HG02610 (cell line): ENCODE measurements around the gene SLC7A7.
"Not testable (repeated sequence)": the region's sequence is repeated elsewhere in the genome, so short reads cannot be mapped to it uniquely, and the experiment has no call there.

Experiments
- ATAC-seq: cut with Tn5 transposase; IDR thresholded peaks from one replicate; pipeline ENCODE4 v1.9.1; 2021; ENCODE audit warnings: mild to moderate bottlenecking, moderate library complexity; ENCODE audit not compliant: unreplicated experiment

Gene SLC7A7

DNA sequence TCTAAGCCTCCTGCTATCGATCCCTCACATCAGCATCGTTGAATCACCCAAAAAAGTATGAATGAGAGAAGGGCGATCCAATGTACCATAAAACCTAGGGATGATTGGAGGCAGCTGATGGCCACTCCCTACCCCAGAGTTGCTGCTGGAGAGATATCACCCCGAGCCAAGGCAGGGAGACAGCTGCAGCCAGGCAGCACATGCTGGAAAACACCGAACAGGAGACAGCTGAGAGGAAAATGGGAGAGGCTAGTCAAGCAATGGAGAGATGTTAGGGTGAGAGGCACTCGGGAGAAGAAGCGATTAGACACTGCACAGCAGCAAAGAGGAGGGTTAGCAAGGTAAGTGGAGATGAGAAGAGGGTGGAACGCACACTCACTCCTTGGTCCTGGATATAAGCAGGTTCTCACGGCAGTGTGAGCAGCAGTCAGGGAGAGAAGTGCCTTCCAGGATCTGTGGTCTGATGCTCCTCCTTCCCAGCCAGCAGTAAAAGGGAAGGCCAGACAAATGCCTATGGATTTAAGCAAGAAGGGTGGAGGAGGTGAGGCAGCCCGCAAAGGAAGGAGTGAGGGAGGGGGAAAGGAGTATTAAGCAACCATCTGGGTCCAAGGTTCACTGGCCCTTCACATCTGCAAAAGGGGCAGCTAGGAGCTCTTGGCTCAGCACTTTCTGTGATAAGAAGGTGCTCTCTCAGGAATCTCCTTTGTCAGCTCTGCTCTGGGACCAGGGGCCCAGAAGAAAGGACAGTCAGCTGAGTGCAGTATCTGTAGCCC lies at the start of gene SLC7A7:
Gene SLC7A7, minus strand, starts transcription at position 495 of the 773 bp plus-strand sequence. CDS start 2,037 bp downstream, outside the sequence.
- ATAC-seq = no peak

DNA sequence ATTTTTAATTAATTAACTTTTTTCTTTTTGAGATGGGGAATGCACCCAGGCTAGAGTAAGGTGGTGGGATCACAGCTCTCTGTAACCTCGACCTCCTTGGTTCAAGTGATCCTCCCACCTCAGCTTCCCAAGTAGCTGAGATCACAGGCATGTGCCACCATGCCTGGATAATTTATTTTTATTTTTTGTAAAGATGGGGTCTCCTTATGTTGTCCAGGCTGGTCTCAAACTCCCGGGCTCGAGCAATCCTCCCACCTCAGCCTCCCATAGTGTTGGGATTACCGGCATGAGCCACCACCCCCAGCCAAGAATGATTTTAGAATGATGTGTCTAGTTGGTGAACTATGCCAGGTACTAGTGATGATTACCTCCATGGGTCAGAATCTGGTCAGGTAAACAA lies 49.7 kb upstream of the SLC7A7 start:
- no peak for ATAC-seq

DNA sequence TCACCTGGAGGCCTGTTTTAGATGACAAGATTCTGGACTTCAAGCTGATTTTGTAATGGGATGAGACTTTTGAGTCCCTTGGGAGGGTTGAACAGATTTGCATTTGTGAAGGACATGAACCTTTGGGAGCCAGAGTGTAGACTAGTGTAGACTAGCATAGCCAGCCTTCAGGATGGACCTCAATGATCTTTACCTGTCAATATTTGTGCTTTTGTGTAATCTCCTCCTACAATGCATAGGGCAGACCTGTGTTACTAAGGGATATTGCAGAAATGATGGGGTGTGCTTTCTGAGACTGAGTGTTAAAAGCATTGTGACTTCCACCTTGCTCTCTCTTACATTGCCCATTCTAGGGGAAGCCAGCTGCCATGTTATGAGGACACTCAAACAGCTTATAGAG lies 46.4 kb upstream of the SLC7A7 start:
- ATAC-seq = no peak

DNA sequence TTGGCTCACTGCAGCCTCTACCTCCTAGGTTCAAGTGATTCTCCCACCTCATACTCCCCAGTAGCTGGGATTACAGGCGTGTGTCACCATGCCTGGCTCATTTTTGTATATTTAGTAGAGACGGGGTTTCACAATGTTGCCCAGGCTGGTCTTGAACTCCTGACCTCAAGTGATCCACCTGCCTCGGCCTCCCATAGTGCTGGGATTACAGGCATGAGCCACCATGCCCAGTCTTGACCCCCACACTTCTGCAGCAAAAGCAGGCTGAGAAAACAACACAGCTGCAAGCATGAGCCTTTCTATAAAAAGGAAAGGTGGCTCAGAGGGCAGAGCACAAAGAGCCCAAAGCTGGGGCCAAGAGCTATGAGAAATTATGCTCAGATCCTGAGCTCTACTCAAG lies 45.1 kb upstream of the SLC7A7 start:
- ATAC-seq = not testable (repeated sequence)

DNA sequence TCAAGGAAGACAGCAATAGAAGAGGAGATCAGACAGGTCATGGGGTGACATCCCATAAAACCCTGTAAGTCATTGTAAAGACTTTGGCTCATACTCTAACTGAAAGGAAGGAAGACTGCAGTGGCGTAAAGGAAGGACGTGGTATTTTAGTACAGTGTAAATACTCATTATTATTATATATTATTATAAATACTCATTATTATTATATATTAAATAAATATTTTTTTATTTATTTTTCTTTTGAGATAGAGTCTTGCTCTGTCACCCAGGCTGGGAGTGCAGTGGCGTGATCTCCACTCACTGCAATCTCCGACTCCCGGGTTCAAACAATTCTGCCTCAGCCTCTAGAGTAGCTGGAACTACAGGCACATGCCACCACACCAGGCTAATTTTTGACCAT lies 41.2 kb upstream of the SLC7A7 start:
- ATAC-seq = no peak

DNA sequence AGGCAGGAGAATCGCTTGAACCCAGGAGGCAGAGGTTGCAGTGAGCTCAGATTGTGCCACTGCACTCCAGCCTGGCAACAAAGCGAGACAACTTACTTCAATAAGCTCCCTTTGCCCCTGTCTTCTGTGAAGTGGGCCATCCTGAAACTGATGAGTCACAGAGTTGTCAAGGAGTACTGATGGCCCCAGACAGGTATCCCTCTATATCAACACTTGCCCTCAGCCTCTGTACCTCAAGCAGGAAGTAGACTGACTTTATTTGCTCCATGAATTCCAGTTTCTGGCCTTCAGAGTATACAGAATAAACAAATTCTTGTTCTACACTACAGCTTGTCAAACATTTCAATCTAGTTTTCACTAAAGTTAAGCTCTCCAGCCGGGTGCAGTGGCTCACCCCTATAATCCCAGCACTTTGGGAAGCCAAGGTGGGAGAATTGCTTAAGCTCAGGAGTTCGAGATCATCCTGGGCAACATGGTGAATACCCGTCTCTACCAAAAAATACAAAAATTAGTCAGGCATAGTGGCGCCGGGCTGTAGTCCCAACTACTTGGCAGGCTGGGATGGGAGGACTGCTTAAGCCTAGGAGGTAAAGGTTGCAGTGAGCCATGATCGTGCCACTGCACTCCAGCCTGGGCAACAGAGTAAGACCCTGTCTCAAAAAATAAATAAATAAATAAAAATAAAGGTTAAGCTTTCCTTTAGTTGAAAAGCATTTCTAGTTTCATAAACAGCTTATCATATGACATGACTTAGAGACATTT lies 39.9 kb upstream of the SLC7A7 start:
- ATAC-seq = no peak

DNA sequence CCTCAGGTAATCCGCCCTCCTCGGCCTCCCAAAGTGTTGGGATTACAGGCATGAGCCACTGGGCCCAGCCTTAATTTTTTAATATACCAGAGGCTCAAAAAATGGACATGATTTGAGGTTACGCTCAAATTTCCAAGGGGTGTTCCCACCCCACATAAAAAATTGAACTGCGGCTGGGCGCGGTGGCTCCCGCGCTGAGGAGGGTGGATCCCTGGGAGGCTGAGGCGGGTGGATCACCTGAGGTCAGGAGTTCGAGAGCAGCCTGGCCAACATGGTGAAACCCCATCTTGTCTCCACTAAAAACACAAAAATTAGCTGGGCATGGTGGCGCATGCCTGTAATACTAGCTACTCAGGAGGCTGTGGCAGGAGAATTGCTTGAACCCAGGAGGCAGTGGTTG lies 39.1 kb upstream of the SLC7A7 start:
- not testable (repeated sequence) for ATAC-seq

DNA sequence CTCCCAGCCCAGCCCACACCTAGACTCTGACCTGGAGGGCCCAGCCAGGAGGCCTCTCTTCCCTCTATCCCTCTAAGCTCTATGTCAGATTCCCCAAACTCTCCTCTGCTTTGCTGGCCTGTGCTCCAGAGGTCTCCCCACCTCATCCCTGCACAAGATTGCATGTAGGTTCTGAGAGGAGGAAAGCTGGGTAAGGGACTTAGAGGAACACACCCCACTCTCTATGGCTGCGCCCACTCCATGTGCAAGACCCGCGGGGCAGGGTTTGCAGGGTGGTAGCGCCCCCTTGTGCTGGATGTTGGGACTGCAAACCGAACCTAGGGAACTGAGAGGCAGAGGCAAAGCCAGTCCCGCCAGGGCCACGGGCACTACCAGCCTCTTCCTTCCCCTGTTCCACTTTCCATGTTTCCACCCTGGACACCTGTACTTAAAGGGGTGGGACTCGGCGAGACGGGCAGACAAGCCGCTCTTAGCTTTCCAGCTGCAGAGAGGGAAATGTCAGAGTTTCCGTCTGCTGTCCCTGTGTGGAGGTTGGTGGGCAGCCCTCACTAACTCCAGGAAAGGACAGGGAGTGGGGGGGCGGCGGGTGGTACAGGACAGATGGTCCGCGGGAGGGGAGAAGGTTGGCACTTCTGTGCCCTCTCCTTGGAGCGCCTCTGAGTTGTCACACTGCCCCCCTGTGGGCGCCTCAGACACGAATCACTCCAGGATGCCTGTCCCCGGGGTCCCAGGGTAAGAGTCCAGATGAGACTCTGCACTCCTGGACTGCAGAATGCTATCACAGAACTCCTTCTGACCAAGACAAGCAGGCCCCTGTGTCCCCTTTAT lies 37.9 kb upstream of the SLC7A7 start:
- peak; percentile 54 for ATAC-seq

DNA sequence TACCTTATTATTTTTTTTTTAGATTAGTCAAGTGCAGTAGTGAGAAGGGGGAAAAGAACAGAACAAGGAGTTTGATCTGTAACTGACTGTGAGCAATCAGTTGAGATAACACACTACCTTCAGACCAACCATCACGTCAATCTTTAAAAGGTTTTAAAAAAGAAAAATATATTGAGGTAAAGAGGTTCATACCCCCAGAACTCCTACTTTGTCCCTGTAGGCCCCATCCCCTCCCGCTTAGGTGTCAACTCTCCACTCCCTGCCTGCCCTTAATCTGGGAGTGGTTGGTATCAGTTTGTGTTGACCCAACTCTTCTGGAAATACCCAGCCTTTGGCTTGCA lies 37.3 kb upstream of the SLC7A7 start:
- no peak for ATAC-seq

DNA sequence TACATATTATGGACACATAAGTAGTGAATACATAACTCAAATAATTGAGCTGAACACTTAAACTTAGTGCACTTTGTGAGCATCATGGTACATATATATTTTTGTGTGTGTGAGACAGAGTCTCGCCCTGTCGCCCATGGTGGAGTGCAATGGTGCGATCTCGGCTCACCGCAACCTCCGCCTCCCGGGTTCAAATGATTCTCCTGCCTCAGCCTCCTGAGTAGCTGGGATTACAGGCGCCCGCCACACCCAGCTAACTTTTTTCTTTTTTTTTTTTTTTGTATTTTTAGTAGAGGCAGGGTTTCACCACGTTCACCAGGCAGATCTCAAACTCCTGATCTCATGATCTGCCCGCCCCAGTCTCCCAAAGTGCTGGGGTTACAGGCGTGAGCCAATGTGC lies 36.9 kb upstream of the SLC7A7 start:
- not testable (repeated sequence) for ATAC-seq

DNA sequence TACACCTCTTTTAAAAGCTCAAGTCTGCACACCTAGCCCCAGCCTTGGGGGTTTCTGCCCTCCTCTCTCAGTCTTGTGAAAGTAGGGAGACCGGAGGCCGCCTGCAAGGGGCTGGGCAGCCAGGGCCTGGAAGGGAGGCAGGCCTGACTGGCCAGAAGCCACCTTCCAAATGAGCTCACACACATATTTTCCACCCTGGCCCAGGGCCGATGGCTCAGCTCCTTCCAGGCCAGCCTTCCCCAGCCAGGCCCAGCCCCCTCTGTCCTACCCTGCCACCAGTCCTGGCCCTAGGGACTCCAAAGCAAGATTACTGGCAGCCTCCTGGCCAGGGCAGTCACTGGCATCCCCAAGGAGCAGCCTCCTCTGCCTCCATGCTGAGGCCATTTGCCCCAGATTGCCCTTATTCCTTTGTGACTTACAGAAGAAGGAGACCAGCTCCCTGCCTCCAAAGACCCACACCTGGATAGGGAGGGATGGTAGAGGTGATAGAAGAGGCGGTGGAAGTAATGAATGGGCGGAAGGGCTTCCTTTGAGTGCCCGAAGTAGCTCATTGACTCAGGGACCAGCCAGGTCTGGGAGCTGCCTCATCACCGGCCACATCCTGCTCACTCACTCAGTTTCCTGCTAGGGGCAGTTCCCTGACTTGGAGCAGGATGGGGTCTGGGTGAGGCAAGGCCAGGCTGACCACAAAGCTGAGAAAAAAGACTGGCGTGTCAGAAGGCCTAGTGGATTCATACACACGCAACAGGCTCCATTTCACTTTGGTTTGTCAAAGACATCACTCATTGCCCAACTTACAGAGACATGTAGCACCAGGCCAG lies 35.9 kb upstream of the SLC7A7 start:
- no peak for ATAC-seq

DNA sequence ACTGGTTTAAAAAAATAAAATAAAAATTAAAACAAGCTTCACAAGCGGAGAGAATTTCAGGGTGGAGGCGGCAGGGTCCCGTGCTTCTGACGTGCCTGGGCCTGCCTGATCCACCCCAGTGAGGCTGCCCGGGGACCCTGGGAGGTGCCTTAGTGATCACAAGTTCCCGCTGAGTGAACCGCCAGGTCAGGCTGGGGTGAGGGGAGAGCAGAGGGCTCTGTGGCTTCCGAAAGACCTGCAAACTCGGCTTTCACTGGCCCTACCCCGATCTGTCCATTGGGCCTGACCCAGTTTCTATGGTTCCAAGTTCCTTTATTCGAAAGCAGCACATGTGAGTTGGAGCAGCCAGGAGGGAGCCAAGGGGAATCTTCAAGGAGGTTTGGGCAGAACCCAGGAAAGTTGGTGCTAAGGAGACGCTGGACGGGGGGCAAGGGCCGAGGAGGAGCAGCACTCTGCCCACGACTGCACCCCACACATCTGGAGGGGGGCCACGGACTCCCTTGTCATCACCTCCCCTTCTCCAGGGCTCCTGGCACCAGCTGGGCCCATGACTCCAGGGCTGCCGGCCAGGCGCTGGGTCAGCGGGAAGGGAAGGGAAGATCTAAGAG lies 34.1 kb upstream of the SLC7A7 start:
- ATAC-seq = no peak

DNA sequence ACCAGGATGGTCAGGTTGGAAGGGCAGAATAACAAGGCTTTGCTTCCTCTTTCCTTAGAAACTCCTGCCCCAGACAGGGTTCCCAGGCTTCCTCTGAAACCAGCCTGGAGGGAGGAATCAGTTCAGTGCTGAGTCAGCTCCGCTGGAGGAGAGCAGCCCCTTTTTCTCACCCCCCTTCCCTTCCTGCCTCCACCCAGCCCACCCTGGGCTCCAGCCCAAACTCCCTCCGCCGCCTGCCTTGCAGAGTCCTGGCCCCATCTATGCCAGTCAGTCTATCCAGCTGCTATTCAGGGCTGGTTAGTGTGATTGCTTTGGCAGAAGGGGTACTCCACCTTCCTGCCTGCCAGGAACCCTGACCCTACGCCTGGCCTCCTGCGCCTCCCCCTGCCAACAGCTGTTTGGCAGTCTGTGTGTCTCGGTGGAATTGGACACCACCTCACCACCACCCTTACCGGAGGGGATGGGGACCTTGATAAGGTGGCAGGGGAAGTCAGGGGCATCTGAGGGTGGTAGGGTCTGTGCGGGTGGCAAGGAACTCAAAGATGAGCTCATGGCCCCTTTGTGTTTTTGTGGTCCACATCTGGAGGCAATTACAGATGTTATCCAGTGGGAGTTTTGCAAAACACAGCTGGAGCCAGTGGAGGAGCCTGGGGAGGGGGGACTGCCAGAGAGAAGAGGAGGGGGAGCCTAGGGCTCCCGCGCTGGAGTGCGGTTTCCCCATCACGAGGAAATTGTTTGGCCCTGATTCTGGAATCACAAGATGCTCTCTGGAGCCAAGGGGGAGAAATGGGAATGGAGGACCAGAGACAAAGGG lies 33.3 kb upstream of the SLC7A7 start:
- no peak for ATAC-seq

DNA sequence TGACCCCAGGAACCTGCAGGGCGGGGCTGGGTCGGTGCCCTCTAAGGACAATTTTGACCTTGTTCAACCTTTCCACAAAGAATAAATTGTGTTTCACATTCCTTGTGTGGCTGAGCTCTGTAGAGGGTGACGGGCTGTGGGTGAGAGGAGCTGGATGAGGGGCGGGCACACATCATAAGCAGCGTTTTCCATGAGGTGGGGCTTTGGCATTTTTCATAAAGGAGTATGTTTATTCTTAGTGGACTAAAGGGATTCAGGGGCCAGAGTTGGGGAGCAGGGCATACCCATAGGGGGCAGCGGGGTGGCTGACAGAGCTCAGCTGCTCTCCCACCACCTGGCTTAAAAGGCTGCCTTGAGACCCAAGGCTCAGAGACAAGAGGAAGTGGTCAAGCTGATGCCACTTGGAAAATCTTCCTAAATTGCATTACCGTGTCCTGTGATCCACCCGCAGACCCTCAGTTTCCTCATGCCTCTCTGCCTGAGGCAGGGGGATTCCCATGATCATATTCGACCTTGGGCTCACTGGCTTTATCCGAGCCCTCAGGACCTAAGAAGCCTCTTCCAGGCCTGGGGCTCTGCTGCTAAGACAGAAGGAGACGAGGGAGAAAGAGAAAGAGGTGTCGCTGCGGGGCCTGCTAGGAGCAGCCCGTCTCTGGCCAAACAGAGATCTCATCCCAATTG lies 32.6 kb upstream of the SLC7A7 start:
- no peak for ATAC-seq

DNA sequence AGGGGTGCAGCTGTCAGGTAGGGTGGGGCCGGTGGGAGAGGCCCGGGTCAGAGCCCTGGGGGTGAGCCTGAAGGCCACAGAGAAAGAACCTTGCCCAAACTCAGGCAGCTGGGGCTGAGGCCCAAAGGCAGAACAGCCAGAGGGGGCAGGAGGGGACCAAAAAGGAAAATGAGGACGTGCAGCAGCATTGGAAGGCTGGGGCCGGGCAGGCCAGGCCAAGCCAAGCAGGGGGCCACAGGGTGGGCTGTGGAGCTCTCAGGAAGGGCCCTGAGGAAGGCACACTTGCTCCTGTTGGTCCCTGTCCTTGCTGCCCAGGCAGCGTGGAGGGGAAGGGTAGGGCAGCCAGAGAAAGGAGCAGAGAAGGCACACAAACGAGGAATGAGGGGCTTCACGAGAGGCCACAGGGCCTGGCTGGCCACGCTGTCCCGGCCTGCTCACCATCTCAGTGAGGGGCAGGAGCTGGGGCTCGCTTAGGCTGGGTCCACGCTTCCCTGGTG lies 31.6 kb upstream of the SLC7A7 start:
- no peak for ATAC-seq

DNA sequence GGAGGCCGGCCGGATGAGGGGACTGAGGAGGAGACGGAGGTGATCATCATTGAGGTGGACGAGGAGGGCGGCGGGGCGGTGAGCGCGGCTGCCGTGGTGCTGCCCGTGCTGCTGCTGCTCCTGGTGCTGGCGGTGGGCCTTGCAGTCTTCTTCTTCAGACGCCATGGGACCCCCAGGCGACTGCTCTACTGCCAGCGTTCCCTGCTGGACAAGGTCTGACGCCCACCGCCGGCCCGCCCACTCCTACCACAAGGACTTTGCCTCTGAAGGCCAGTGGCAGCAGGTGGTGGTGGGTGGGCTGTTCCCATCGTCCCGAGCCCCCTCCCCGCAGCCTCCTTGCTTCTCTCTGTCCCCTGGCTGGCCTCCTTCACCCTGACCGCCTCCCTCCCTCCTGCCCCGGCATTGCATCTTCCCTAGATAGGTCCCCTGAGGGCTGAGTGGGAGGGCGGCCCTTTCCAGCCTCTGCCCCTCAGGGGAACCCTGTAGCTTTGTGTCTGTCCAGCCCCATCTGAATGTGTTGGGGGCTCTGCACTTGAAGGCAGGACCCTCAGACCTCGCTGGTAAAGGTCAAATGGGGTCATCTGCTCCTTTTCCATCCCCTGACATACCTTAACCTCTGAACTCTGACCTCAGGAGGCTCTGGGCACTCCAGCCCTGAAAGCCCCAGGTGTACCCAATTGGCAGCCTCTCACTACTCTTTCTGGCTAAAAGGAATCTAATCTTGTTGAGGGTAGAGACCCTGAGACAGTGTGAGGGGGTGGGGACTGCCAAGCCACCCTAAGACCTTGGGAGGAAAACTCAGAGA lies 30.8 kb upstream of the SLC7A7 start:
- ATAC-seq = no peak

DNA sequence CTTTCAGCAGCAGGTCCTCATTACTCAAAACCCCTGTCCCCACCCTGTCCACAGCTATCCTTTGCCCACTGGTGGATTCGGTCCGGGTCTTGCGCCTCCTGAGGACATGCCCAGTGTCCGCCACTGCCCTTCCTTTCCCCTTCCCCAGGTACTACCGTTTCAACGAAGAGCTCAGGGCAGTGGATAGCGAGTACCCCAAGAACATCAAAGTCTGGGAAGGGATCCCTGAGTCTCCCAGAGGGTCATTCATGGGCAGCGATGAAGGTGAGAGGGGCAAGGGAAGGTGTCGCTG lies 29.8 kb upstream of the SLC7A7 start:
- ATAC-seq = no peak
